HG03103 (cell line): ENCODE results near the gene RAD51B.
A peak's percentile ranks its signal among the peaks of the same experiment; 100 is the strongest.

Experiments used
- ATAC-seq: cut with Tn5 transposase; IDR thresholded peaks from one replicate; pipeline ENCODE4 v1.9.1; 2021; ENCODE audit warnings: low read depth; ENCODE audit not compliant: unreplicated experiment

The RAD51B gene

GRCh38 chr14:68308726-68309520, 489.3 kb downstream of the RAD51B start:
- no peak for ATAC-seq

- no peak for ATAC-seq
These were observed 490.0 kb downstream of the RAD51B start for GRCh38 chr14:68309616-68310015.

GRCh38 chr14:68312300-68312699, 492.7 kb downstream of the RAD51B start:
- no peak for ATAC-seq

- peak; percentile 79 for ATAC-seq
These were observed 493.5 kb downstream of the RAD51B start for GRCh38 chr14:68312884-68313610.

GRCh38 chr14:68314642-68315041, 495.1 kb downstream of the RAD51B start:
- no peak for ATAC-seq

- no peak for ATAC-seq
These were observed 495.5 kb downstream of the RAD51B start for GRCh38 chr14:68315081-68315480.

- ATAC-seq = no peak
These were observed 496.7 kb downstream of the RAD51B start for GRCh38 chr14:68316078-68316868.

GRCh38 chr14:68317239-68317638, 497.7 kb downstream of the RAD51B start:
- no peak for ATAC-seq

- no peak for ATAC-seq
These were observed 499.2 kb downstream of the RAD51B start for GRCh38 chr14:68318828-68319227.

- ATAC-seq = no peak
These were observed 500.9 kb downstream of the RAD51B start for GRCh38 chr14:68320495-68320894.

- ATAC-seq = no peak
These were observed 503.5 kb downstream of the RAD51B start for GRCh38 chr14:68322940-68323620.

- no peak for ATAC-seq
These were observed 505.8 kb downstream of the RAD51B start for GRCh38 chr14:68325267-68325807.

- ATAC-seq = no peak
These were observed 507.7 kb downstream of the RAD51B start for GRCh38 chr14:68327231-68327630.

GRCh38 chr14:68328509-68328908, 508.9 kb downstream of the RAD51B start:
- peak; percentile 45 for ATAC-seq

GRCh38 chr14:68331426-68331825, 511.8 kb downstream of the RAD51B start:
- no peak for ATAC-seq

- ATAC-seq = no peak
These were observed 512.4 kb downstream of the RAD51B start for GRCh38 chr14:68331991-68332390.

GRCh38 chr14:68333262-68333661, 513.7 kb downstream of the RAD51B start:
- ATAC-seq = no peak

- no peak for ATAC-seq
These were observed 515.7 kb downstream of the RAD51B start for GRCh38 chr14:68335312-68335711.

- ATAC-seq = no peak
These were observed 516.6 kb downstream of the RAD51B start for GRCh38 chr14:68336165-68336564.

- ATAC-seq = no peak
These were observed 517.7 kb downstream of the RAD51B start for GRCh38 chr14:68337279-68337678.
